Activated CD4-positive, alpha-beta T cell treated with anti-CD3 and anti-CD28 coated beads, Interleukin-2, Interleukin-4, amounts not matched to agents 100 ng/mL and 50 ng/mL, durations not matched to agents 16 hours and 8 hours (primary cell): ENCODE measurements around the gene COPA.

Experiments
- DNase-seq: peaks from one replicate; pipeline ENCODE4 v3.0.0-alpha.2; 2020; ENCODE audit warnings: low spot score

The COPA gene

DNA sequence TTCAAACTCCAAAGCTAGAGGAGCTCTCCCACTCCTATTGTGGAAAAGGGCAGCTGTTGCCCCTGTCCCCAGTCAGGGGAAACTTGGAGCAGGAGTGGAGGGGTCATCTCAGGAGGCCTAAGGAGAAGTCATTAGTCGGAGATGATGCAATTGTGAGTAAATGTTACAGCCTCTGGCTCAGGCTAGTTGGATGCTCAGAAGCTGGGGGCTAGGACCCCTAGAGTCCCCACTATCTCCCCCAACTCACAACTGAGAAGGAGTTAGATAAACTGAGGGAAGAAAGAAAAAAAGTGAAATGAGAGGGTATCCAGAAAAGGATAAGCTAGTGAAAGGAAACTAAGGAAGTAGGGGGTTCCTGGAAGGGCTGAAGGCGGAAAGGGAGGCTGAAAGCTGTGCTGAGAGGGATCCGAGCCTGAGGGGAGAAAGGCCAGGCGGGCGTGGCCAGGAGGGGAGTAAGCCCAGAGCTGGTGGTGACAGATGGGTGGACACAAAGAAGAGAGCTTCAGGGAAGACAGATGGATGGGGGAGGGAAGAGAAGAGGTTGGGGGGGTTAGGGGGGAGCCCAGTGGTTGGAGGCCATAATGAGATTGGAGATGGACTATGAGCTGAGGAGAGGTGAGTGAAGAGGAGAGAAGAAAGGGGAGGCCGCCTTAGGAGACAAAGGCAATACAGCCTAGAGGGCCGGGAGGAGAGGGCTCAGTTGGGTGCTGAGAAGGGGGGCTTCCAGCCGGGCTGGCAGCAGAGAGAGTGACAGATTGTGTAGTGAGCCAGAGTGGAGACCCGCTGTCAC, 19.3 kb upstream of the COPA start:
- DNase-seq, result no peak

DNA sequence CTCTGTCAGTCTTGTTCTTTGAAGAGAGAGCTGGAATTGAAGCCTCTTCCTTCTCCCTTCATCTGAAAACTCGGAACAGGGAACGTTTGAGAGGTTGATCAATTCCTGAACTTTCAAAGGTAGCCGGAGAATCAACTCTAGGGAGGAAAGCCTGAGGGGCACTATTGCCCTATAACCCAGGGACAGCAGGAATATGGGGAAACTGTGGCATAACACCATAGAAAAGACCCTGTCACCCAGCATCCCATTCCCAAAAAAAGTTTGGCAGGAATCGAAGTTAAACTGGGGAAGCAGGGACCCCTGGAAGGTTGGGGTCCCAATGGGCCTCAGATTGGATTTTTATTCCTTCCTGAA, 18.7 kb upstream of the COPA start:
- no peak for DNase-seq

DNA sequence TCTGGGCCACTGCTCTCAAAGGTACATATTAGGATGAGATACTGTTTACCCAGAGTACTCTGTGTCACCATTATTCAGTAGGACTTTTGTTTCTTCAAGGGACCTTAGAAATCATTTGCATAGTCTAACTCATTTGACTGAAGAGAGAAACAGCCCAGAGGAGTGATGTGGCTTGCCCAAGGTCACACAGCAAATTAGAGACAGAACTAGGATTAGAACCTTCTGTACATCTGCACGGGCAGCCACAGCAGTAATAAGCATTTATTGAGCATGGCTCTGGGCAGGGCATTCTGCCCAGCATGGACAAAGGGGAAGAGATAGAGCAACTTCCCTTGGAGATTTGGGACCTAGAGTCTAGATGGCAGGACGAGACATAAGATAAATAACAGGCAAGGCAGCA, 18.1 kb upstream of the COPA start:
- DNase-seq, result no peak

DNA sequence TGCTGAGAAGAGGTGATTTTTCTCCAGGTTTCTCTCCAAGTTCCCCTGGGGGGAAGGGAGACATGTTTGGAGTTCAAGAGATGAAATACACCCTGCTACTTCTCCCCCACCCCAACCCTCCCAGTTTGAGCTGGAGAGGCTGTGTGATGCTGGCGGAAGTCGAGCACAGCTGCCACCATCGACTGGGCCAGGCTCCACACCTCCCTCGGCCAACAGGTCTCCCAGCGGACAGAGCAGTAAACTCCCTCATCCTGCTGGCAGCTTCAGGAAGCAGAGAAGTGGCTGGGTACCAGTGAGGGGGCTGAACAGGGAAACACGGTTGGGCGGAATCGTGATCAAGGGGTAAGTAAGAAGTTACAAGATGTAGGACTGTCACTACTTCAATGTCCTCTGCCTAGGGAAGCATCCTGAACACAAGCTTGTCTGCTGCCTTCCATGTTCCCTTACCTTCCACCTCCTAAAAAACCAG, 17.2 kb upstream of the COPA start:
- no peak for DNase-seq

DNA sequence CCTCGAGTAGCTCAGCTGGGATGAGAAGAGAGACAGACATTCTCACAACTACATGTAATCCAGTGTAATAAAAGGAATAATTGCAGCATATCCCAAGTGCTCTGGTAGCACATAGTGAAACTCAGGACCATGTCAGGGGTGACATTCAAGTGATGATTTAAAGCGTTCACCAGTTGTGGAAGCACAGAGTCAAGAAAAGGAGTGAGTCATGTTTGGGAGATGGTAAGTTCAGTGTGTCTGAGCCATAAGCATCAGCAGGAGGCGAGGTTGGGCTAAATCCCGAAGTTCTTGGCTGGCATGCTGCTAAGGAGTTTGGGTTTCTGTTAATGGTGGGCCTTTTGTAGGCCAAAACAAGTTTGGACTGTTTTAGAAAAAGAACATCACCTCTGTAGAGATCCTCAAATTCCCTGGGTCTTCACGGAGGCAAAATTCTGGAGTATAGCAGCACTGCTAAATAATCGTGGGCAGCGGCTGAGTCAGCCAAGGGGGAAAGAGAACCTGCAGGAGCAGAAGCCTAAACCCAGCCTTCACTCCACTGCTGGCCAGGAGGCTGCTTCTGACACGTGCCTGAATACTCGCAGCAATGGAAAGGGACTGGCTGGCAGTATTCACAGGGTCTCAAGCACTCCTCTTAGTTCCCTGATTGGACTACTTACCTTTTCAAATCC, 16.6 kb upstream of the COPA start:
- no peak for DNase-seq

DNA sequence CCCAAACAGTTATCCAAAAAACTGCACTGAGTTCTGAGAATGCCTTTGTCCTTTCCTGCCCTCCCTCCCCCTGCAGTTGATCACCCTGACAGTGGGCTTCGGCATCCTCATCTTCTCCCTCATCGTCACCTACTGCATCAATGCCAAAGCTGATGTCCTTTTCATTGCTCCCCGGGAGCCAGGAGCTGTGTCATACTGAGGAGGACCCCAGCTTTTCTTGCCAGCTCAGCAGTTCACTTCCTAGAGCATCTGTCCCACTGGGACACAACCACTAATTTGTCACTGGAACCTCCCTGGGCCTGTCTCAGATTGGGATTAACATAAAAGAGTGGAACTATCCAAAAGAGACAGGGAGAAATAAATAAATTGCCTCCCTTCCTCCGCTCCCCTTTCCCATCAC, 15.0 kb upstream of the COPA start:
- DNase-seq, result no peak

DNA sequence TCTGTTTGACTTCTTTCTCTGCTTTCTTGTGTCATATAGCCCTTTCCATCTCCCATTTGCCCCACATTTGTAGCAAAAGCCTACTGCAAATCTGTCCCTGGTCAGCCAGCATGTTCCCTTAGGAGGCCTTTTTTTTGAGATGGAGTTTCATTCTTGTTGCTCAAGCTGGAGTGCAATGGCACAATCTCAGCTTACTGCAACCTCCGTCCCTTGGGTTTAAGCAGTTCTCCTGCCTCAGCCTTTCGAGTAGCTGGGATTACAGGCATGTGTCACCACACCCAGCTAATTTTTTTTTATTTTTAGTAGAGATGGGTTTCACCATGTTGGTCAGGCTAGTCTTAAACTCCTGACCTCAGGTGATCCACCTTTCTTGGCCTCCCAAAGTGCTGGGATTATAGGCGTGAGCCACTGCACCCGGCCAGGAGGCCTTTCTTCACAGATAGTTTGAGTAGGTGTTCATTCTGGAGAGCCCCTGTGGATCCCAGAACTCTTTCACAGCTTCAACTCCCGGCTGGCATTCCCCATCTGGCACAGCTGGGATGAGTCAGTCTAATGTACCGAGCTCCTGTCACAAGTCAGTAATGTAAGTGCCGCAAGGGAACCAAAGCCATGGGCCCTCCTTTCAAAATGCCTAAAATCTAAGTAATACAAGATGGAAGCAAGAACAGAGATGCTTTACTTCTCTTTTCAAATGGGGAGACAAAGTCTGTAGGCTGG, 14.4 kb upstream of the COPA start:
- no peak for DNase-seq

DNA sequence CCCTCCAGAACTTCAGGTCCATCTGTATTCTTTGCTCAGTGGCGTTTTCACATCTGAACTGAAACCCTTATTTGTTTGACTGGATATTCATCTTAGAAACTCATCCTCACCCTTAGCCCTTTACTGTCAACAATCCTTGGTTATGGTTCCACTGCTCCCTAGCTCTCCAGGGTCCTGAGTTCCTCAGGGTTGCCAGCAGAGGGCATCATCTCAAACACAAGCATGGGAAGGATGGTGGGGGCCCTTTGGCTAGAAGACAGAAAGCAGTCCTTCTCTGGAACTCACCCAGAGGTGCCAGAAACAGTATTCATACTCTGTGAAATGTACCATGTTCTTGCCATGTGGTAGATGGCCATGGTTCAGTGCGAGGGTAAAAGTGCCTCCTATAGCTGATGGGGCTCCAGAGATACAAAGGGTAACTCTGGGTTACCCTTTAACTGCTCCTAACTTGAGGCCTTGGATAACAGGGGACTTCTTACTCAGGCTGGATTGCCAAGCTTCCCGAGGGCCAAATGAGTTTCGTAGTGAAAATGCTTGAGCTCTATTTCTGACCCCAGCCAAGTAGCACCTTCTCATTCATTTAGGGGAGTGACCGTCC, 11.4 kb upstream of the COPA start:
- DNase-seq, result peak; percentile 25

DNA sequence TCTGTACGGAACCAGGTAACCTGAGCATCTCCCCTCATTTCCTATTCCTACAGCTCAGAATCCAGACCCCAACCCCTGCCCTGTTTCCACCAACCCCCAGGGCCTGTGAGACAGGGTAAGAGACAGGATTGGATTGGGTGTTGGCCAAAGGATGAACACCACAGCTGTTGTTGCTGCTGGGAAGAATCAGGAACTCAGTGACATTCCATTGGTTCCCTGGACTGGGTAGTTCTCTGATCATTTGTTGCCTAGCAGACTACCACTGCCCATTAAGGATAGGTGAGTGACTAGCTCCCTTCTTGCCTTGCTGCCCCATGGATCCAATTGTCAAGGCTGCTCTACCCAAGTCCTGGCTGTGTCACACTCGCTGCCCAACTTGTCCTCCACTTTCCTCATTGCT, 10.2 kb upstream of the COPA start:
- DNase-seq, result no peak

DNA sequence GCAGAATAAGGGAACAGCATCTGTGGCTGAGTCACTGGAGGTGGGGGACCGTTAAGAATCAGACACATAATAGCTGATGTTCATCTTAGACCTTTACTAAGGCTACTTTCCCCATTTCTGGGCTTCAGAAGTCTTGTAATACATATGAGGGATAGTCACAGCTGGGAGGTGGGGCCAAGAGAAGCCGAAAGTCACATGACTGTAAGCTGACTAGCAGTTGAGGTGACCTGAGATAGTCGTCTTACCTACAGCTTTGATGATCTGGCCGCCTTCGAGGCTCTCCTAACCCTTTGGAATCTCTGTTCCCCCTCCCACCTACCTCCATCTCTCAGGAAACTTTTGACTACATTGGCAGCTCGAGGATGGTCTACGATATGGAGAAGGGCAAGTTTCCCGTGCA, 9.5 kb upstream of the COPA start:
- DNase-seq, result no peak

DNA sequence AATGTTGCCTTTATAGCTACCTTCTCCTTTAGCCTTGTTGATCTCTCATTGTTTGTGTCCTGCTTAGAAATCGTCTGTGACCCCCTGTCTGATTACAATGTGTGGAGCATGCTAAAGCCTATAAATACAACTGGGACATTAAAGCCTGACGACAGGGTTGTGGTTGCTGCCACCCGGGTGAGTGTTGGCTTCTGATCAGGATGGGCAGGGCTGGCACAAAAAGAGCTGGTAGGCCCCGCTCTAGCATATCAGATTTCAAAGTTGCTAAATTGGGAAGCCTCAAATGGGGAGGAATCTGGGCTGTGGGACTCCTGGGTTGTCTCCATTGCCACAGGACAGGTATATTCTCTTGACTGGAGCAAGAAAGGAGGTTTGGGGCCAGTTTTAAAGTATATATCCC, 8.6 kb upstream of the COPA start:
- DNase-seq, result no peak

DNA sequence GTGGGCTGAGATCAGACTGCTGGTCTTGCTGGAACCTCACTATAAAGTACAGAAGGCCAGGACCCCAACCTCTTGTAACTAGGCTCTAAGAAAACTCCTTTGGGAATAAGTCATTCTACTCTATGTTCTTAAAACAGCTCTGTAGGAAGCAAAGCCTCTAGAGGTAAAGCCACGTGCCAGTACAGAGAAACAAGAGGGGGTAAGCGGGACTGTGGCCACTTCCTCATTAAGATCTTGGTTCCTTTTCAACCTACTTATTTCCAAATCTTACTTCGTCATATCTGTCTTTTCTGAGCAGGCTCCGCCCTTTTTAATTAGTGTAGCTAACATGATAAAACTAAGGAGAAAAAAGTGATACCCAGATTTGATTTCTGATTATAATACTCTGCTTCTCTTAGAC, 3.9 kb upstream of the COPA start:
- DNase-seq, result no peak

DNA sequence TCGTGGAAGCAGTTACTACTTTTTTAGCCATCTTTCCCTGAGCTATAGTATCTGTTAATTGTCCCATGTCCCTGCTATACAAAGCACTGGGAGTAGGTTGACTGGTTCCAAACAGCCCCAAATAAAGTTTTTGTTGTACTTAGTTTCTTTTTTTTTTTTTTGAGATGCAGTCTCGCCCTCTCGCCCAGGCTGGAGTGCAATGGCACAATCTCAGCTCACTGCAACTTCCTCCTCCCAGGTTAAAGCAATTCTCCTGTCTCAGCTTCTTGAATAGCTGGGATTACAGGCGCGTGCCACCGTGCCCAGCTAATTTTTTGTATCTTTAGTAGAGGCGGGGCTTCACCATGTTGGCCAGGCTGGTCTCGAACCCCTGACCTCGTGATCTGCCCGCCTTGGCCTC, 3.4 kb upstream of the COPA start:
- DNase-seq, result no peak

DNA sequence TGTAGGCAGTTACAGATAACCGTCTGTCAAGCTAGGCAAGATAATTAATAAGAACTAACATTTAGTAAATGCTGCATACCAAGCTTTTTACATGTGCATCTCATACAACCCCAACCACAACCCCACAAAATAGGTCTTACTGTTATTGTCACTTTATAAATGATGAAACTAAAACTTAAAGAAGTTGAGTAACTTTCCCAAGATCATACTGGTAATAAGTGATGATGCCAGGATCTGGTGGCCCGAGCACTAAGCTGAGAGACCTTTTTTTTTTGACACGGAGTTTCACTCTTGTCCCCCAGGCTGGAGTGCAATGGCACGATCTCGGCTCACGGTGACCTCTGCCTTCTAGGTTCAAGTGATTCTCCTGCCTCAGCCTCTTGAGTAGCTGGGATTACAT, 1.9 kb upstream of the COPA start:
- DNase-seq, result no peak

DNA sequence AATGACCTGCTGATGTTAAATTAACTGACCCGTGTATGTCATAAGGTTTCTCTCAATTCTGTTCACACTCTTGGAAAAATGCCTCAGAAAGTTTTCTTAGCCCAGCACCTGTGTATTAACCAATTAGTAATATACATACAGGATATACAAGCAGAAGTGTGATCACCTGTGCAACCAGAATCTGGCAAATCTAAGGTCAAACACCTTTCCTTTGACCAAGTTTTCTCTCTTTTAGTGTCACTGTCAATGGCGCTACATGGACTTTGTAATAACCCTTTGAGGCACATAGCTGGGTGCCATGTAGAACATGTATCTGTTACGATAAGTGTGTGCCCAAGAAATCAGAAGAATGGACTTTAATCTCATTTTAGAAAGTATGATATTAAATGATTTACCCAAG, 1.2 kb upstream of the COPA start:
- DNase-seq, result no peak

DNA sequence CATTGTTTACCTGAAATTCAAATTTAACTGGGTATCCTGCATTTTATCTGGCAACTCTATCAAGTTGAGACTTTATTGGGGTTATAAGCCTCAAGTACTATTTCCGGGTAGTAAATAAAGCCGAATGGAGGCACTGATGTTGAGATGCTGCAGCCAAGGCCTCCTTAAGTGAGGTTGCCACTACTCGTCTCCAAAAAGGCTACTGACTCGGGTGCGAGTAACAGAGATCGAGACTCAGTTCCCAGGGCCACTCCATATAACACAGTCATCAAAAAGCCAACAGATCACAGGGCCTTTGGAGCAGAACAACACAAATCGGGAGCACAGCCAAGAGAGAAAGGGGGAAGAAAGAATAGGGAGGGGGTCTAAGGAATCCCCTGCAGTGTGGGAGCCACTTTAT, 524 bp downstream of the COPA start:
- DNase-seq, result peak; percentile 12

DNA sequence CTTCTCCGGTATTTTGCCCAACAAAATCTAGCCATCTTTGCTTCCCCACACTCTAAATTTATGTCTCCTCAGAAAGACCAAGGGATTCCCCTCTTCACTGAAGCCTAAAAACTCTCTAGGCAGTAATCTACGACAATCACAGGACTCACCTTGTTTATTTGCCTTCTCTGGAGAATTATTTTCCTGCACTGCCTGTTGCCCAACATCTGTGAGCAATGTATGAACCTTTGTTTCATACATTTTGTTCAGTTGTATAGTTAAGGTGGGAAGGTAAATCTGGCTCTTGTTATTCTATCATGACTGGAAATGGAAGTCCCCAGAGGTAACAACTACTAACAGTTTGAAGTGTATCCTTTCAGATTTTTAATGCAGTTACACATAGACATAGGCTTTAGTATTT, 2.2 kb downstream of the COPA start:
- no peak for DNase-seq

DNA sequence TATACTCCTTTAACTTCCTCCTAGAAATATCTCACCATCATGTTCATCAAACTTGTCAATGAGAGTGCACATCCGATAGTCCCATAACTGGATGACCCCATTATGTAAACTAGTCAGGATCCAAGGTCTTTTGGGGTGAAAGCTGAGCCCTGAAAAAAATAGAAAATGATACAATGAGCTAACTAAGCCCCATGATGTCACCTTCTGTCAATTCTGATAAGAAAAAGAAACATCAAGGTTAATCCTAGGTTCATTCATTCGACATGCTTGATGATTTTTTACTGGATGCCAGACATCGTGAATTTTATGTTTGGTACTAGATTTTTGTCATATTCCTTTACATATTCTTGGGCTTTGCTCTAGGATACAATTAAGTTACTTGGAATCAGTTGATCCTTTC, 2.9 kb downstream of the COPA start:
- no peak for DNase-seq

DNA sequence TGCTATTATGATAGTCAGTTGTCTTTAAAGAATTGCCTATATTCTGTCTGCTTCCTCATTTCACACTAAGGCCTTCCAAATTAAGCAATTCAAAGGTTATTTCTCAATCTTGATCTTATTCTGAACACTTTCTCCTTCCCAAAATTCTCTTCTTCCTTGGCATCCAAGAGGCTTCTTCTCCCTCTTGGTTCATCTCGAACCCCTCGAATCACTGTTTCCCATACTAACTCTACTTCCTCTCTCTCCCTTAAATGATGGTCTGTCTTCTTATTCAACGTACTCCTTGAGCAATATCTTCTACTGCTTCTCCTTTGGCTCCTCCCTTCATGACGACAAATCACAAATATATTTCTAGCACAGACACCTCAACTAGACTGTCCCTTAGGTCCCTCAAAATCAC, 4.5 kb downstream of the COPA start:
- no peak for DNase-seq

DNA sequence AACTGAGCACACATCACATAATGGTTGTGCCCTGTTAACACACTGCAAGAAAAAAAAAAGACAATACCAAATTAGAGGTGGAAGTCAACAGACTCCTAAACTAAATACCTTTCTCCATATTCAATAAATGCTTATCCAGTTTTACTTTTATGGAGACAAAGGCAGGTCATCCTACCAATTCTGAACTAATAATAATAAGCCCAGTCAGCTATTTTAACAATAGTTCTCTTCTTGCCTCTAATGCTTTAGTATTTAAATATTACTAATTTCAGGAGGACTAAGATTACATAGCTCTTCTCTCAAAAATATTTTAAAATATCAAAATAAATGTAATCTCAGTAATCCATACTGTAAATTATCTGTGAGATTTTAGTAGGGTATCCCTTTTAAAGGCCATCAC, 10.5 kb downstream of the COPA start:
- no peak for DNase-seq

DNA sequence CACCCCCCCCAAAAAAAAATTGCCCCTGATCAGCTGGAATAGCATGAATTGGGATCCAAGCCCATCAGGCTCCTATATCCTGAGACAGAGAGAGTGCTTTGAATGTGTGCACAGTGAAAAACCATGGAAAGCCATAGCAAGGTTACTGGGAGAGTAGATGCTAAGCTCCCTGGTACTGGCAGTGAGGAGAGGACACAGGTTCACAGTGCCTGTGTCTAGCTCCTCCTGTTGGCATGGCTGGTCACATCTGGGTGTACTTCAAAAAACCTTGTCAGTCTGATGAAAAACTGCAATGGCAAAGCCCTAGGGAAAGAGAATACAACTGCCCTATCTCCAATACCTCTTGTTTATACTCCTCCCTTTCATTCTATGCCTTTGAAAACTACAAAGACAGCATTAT, 12.9 kb downstream of the COPA start:
- DNase-seq, result no peak

DNA sequence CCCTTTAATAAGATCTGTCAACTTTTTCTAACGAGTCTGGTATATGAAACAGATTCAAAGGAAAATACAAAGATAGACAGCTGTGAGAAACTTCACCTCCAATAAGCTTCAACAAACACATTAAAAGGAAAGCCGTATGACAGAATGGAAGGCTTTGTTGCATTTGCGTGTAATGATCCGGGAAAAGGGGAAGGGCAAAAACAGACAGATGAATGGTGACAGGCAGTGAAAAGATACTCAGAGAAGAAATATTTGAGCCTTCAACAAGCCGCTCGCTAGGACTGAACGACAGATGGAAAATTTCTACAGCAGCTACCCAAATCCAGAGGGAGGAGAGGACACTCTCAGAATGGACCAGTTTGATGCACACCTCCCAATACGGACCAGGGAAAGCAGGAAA, 14.9 kb downstream of the COPA start:
- DNase-seq, result no peak

DNA sequence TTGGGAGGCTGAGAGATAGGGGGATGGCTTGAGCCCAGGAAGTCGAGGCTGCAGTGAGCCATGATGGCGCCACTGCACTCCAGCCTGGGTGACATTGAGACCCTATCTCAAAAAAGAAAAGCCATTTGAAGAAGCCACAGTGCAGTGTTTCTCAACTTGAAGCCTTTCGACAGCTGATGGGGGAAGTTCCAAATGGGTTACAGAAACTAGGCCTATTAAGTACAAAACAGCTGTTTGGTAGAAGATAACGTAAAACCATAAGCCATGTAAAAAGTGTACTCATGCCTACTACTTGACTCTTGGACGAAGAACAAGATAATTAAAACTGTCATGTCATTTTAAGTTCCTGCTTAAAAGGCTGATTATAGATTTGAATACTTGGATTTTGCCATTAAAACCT, 16.6 kb downstream of the COPA start:
- DNase-seq, result no peak
